ENCODE data around the gene MTAP. TPM values are rescaled to one million over a fixed set of nuclear protein-coding genes. Genes with fewer than 3 reads are reported as not detected.

The MTAP gene
- polyA plus RNA-seq, 1 donor from 2014 or later: 7.7 TPM

DNA sequence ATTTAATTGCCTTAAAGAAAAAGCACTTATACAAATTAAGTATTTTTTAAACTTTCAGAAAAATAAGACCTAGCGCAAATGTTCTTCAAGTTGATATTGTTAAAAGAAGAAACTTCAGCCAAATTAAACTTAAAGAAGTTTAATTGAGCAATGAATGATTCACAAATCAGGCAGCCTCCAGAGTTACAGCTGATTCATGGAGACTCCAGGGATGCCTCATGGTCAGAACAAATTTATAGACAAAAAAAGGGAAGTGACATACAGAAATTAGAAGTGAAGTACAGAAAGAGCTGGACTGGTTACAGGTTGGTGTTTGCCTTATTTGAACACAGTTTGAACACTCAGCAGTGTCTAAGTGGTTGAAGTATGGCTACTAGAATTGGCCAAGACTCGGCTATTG lies 131.4 kb downstream of the MTAP start:
- no peak for TF ChIP-seq SMC3 (conservative IDR thresholded peaks at IDR 0.05; ENCODE audit: poor library complexity)
- TF ChIP-seq RAD21 (conservative IDR thresholded peaks at IDR 0.05): no peak
- no peak for TF ChIP-seq TAF1 (IDR thresholded peaks at IDR 0.05; ENCODE audit: low read depth)
- no peak for TF ChIP-seq EP300 (conservative IDR thresholded peaks at IDR 0.05; ENCODE audit: poor library complexity, severe bottlenecking)
- no peak for TF ChIP-seq EZH2 (IDR thresholded peaks at IDR 0.05; ENCODE audit: borderline replicate concordance, insufficient read depth, low read length, poor library complexity, severe bottlenecking)
- TF ChIP-seq, protein P1, sequence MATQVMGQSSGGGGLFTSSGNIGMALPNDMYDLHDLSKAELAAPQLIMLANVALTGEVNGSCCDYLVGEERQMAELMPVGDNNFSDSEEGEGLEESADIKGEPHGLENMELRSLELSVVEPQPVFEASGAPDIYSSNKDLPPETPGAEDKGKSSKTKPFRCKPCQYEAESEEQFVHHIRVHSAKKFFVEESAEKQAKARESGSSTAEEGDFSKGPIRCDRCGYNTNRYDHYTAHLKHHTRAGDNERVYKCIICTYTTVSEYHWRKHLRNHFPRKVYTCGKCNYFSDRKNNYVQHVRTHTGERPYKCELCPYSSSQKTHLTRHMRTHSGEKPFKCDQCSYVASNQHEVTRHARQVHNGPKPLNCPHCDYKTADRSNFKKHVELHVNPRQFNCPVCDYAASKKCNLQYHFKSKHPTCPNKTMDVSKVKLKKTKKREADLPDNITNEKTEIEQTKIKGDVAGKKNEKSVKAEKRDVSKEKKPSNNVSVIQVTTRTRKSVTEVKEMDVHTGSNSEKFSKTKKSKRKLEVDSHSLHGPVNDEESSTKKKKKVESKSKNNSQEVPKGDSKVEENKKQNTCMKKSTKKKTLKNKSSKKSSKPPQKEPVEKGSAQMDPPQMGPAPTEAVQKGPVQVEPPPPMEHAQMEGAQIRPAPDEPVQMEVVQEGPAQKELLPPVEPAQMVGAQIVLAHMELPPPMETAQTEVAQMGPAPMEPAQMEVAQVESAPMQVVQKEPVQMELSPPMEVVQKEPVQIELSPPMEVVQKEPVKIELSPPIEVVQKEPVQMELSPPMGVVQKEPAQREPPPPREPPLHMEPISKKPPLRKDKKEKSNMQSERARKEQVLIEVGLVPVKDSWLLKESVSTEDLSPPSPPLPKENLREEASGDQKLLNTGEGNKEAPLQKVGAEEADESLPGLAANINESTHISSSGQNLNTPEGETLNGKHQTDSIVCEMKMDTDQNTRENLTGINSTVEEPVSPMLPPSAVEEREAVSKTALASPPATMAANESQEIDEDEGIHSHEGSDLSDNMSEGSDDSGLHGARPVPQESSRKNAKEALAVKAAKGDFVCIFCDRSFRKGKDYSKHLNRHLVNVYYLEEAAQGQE (IDR thresholded peaks at IDR 0.05; ENCODE audit: borderline replicate concordance): no peak
- H3K36me3 ChIP-seq (ENCODE audit: insufficient read depth, low read length): no peaks in the 10 kb centered on the region
- H3K79me2 ChIP-seq (replicated peaks; ENCODE audit: insufficient read depth, low read length): no peaks in the 10 kb centered on the region
- H2AFZ ChIP-seq (ENCODE audit: low read depth, low read length): no peak overlapping the region
- H3K27me3 ChIP-seq (ENCODE audit: insufficient read depth, low read depth, low read length): no peaks in the 10 kb centered on the region
- no peaks in the 10 kb centered on the region for H3K9me2 ChIP-seq (ENCODE audit: insufficient read depth, low read length)
- no peaks in the 10 kb centered on the region for H4K20me1 ChIP-seq (ENCODE audit: insufficient read depth)
- no peak overlapping the region for H3K27ac ChIP-seq (ENCODE audit: low read length)
- no peak overlapping the region for H3K4me2 ChIP-seq (ENCODE audit: low read length)
- H3K9me3 ChIP-seq (ENCODE audit: low read length): no peaks in the 10 kb centered on the region
- no peak overlapping the region for H3K9ac ChIP-seq (ENCODE audit: low read length)
- no peaks in the 10 kb centered on the region for H3F3A ChIP-seq (ENCODE audit: insufficient read depth, low read length, poor library complexity, severe bottlenecking)
- no peak overlapping the region for H3K4me3 ChIP-seq (ENCODE audit: low read length)

DNA sequence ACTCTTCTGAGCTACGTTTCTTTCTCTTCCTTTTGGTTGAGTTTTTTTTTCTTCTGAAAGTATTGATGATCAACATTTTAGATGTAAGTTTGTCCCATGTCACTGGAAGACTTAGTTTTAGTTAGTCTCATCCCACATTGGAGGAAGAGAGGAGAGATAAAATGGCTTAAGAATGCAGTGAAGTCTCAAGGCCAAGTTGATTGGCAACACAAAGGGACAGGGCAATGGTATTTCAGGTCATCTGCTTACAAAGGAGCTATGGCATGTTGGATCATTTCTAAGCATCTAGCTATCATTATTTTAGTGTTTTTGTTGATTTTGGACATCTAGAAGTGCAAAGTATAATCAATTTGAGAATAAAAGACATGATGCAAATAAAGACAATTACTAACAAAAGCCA lies 133.2 kb downstream of the MTAP start:
- H3K79me2 ChIP-seq (replicated peaks; ENCODE audit: insufficient read depth, low read length): no peaks in the 10 kb centered on the region
- no peak overlapping the region for H3K27ac ChIP-seq (ENCODE audit: low read length)
- no peak for TF ChIP-seq SMC3 (conservative IDR thresholded peaks at IDR 0.05; ENCODE audit: poor library complexity)
- TF ChIP-seq, protein P2, sequence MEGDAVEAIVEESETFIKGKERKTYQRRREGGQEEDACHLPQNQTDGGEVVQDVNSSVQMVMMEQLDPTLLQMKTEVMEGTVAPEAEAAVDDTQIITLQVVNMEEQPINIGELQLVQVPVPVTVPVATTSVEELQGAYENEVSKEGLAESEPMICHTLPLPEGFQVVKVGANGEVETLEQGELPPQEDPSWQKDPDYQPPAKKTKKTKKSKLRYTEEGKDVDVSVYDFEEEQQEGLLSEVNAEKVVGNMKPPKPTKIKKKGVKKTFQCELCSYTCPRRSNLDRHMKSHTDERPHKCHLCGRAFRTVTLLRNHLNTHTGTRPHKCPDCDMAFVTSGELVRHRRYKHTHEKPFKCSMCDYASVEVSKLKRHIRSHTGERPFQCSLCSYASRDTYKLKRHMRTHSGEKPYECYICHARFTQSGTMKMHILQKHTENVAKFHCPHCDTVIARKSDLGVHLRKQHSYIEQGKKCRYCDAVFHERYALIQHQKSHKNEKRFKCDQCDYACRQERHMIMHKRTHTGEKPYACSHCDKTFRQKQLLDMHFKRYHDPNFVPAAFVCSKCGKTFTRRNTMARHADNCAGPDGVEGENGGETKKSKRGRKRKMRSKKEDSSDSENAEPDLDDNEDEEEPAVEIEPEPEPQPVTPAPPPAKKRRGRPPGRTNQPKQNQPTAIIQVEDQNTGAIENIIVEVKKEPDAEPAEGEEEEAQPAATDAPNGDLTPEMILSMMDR (IDR thresholded peaks at IDR 0.05; ENCODE audit: poor library complexity, severe bottlenecking): no peak
- no peak for TF ChIP-seq TAF1 (IDR thresholded peaks at IDR 0.05; ENCODE audit: low read depth)
- no peak for TF ChIP-seq RAD21 (conservative IDR thresholded peaks at IDR 0.05)
- TF ChIP-seq POLR2AphosphoS5 (IDR thresholded peaks at IDR 0.05): no peak
- H3K9me3 ChIP-seq (ENCODE audit: low read length): no peaks in the 10 kb centered on the region
- no peaks in the 10 kb centered on the region for H3K27me3 ChIP-seq (ENCODE audit: insufficient read depth, low read depth, low read length)
- H3K4me3 ChIP-seq (ENCODE audit: low read length): no peak overlapping the region
- no peak overlapping the region for H3K4me2 ChIP-seq (ENCODE audit: low read length)
- no peaks in the 10 kb centered on the region for H3K9me2 ChIP-seq (ENCODE audit: insufficient read depth, low read length)
- no peaks in the 10 kb centered on the region for H4K20me1 ChIP-seq (ENCODE audit: insufficient read depth)
- no peak overlapping the region for H2AFZ ChIP-seq (ENCODE audit: low read depth, low read length)
- H3K36me3 ChIP-seq (ENCODE audit: insufficient read depth, low read length): no peaks in the 10 kb centered on the region
- no peak overlapping the region for H3K9ac ChIP-seq (ENCODE audit: low read length)
- H3F3A ChIP-seq (ENCODE audit: insufficient read depth, low read length, poor library complexity, severe bottlenecking): no peaks in the 10 kb centered on the region

DNA sequence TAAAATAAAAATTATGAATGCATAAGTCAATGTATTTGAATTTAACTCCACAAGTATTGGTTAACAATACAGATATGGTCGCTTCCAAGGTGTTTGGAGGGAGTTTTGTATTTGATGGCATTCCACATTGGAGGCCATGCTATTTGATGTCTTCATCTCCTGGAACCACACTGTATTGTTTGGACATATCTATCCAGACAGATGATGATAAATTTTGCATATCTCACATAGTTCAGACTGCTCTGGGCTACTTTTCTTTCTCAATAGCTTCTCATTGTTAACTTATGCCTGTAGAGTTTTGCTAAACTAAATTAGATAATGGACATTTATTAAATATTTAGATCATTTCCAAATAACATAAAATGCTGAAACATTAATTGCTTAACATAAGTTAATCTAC lies 133.7 kb downstream of the MTAP start:
- Histone ChIP-seq H3K9me3 (ENCODE audit: low read length) (no peaks in the 10 kb centered on the region), H2AFZ (ENCODE audit: low read depth, low read length) (no peak overlapping the region), H3K4me2 (ENCODE audit: low read length) (no peak overlapping the region), H3K79me2 (replicated peaks; ENCODE audit: insufficient read depth, low read length) (no peaks in the 10 kb centered on the region), H3K36me3 (ENCODE audit: insufficient read depth, low read length) (no peaks in the 10 kb centered on the region), H3K4me3 (ENCODE audit: low read length) (no peak overlapping the region), H3K27ac (ENCODE audit: low read length) (no peak overlapping the region), H3K27me3 (ENCODE audit: insufficient read depth, low read depth, low read length) (no peaks in the 10 kb centered on the region), H3K9me2 (ENCODE audit: insufficient read depth, low read length) (no peaks in the 10 kb centered on the region), H3F3A (ENCODE audit: insufficient read depth, low read length, poor library complexity, severe bottlenecking) (no peaks in the 10 kb centered on the region), H4K20me1 (ENCODE audit: insufficient read depth) (no peaks in the 10 kb centered on the region), H3K9ac (ENCODE audit: low read length) (no peak overlapping the region)
- TF ChIP-seq MXI1 (conservative IDR thresholded peaks at IDR 0.05; ENCODE audit: poor library complexity, severe bottlenecking) (no peak), EP300 (conservative IDR thresholded peaks at IDR 0.05; ENCODE audit: poor library complexity, severe bottlenecking) (no peak), SMC3 (conservative IDR thresholded peaks at IDR 0.05; ENCODE audit: poor library complexity) (no peak), RAD21 (conservative IDR thresholded peaks at IDR 0.05) (no peak), EZH2 (IDR thresholded peaks at IDR 0.05; ENCODE audit: borderline replicate concordance, insufficient read depth, low read length, poor library complexity, severe bottlenecking) (no peak), POLR2AphosphoS5 (IDR thresholded peaks at IDR 0.05) (no peak), TAF1 (IDR thresholded peaks at IDR 0.05; ENCODE audit: low read depth) (no peak)
- TF ChIP-seq, protein P1 (IDR thresholded peaks at IDR 0.05; ENCODE audit: borderline replicate concordance): no peak
- TF ChIP-seq, protein P2 (IDR thresholded peaks at IDR 0.05; ENCODE audit: poor library complexity, severe bottlenecking): no peak

Data from neural cell (in vitro differentiated cells).